Erythroblast (primary cell): ENCODE data around the gene CDCA4.

Source experiments
- GATA1 ChIP-seq: IDR thresholded peaks from 2 replicates; pipeline ENCODE4 v1.6.1; 2011; ENCODE audit warnings: low read depth, mild to moderate bottlenecking, control low read depth, low read length, moderate library complexity
- POLR2A ChIP-seq: IDR thresholded peaks from 2 replicates; pipeline ENCODE4 v1.6.1; 2011; ENCODE audit warnings: mild to moderate bottlenecking, low read length

DNA sequence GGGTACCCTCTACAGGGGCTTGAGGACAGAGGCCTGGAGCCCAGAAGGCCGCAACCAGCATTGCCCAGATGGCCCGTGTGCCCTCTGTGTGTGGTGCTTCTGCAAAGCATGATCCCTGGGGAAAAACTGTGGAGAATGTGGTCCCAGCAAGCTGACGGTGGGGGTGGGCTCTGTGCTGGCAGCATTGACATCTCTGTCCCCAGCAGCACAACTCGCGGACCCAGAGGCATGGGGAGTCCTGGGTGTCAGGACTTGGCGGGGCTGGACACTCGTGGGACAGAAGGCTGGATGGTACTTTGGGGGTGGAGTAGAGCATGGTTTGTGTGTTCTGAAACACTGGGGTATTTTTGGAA, 31.0 kb downstream of the CDCA4 start:
- TF ChIP-seq POLR2A (no peak), GATA1 (no peak)
